OCI-LY3 (cell line): Measurements from ENCODE around the gene CHST1.

Source experiments
- EZH2phosphoT487 ChIP-seq: fragments of 200-600 bp; shearing (Covaris generic); IDR thresholded peaks from 2 replicates; pipeline ENCODE4 v1.6.1; 2018; ENCODE audit warnings: antibody characterized with exemption, mixed run types, low read depth
- TF ChIP-seq, protein P1 (sequence below): fragments of 200-600, 300-600 bp; sonication (generic); IDR thresholded peaks from 2 replicates; pipeline ENCODE4 v1.5.1; 2014; ENCODE audit warnings: antibody characterized with exemption, low read length, low read depth

DNA sequence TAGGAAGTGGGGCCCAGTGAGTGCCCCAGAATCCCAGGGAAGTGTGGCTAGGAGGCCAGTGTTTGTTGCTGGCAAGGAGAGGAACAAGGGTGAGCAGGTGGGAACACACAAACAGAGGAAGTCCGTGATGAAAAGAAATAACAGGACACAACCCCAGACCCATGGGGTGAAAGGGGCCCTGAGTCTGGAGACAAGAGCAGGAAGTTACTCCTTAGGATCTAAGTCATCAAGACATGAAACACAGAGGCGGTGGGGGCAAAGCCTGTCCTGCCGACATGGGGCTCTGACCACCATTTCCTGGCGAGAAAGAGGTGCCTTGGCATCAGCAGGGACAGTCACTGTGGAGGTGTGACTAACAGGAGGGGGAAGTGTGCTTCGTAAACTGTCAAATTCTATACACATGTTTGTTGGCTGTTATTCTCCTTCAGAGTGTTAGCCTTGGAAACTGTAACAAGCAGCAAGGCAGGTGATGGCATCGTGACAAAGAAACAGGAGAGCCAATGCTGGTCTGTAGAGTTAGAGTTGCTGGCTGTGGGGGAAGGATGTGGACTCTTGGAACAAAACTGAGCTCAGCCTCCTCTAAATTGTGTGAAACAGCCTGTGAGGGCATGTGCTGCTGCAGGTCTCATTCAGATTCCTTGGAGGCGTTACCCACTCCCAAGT is 21.7 kb downstream of the CHST1 start:
- TF ChIP-seq, protein P1, sequence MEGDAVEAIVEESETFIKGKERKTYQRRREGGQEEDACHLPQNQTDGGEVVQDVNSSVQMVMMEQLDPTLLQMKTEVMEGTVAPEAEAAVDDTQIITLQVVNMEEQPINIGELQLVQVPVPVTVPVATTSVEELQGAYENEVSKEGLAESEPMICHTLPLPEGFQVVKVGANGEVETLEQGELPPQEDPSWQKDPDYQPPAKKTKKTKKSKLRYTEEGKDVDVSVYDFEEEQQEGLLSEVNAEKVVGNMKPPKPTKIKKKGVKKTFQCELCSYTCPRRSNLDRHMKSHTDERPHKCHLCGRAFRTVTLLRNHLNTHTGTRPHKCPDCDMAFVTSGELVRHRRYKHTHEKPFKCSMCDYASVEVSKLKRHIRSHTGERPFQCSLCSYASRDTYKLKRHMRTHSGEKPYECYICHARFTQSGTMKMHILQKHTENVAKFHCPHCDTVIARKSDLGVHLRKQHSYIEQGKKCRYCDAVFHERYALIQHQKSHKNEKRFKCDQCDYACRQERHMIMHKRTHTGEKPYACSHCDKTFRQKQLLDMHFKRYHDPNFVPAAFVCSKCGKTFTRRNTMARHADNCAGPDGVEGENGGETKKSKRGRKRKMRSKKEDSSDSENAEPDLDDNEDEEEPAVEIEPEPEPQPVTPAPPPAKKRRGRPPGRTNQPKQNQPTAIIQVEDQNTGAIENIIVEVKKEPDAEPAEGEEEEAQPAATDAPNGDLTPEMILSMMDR = no peak
- no peak for TF ChIP-seq EZH2phosphoT487
